C4-2B (cell line): Measurements from ENCODE around the gene GSX2.

ENCODE experiments used
- ZFX ChIP-seq: fragments of 450-650 bp; IDR thresholded peaks from 2 replicates; pipeline ENCODE4 v1.6.1; 2017
- TF ChIP-seq, protein P1 (sequence below): fragments of 450-650 bp; conservative IDR thresholded peaks from 2 replicates; pipeline ENCODE4 v1.5.1; 2017; ENCODE audit warnings: mild to moderate bottlenecking

- TF ChIP-seq, protein P1, sequence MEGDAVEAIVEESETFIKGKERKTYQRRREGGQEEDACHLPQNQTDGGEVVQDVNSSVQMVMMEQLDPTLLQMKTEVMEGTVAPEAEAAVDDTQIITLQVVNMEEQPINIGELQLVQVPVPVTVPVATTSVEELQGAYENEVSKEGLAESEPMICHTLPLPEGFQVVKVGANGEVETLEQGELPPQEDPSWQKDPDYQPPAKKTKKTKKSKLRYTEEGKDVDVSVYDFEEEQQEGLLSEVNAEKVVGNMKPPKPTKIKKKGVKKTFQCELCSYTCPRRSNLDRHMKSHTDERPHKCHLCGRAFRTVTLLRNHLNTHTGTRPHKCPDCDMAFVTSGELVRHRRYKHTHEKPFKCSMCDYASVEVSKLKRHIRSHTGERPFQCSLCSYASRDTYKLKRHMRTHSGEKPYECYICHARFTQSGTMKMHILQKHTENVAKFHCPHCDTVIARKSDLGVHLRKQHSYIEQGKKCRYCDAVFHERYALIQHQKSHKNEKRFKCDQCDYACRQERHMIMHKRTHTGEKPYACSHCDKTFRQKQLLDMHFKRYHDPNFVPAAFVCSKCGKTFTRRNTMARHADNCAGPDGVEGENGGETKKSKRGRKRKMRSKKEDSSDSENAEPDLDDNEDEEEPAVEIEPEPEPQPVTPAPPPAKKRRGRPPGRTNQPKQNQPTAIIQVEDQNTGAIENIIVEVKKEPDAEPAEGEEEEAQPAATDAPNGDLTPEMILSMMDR, result no peak
- TF ChIP-seq ZFX, result no peak
Measured at GRCh38 chr4:54062392-54062791, 37.6 kb upstream of the GSX2 start.
